HEK293T (cell line): ENCODE data around the gene SEMA4D.

Experiments
- BHLHE40 ChIP-seq: fragments of 450-650 bp; IDR thresholded peaks from 2 replicates; pipeline ENCODE4 v1.6.1; 2016; ENCODE audit warnings: mild to moderate bottlenecking, moderate library complexity, borderline replicate concordance
- SP1 ChIP-seq: fragments of 450-650 bp; IDR thresholded peaks from 2 replicates; pipeline ENCODE4 v1.6.1; 2017
- SUZ12 ChIP-seq: fragments of 450-650 bp; IDR thresholded peaks from 2 replicates; pipeline ENCODE4 v1.6.1; 2016; ENCODE audit warnings: mild to moderate bottlenecking

GRCh38 chr9:89502038-89502601, 4.2 kb upstream of the SEMA4D start:
- no peak for TF ChIP-seq SUZ12
- TF ChIP-seq SP1, result no peak
- TF ChIP-seq BHLHE40, result no peak
